ENCODE measurements around the gene DEFB129. TPM values are rescaled to one million over a fixed set of nuclear protein-coding genes. Genes with fewer than 3 reads are reported as not detected.
A peak's percentile ranks its signal among the peaks of the same experiment; 100 is the strongest.
"Not testable (repeated sequence)": the region's sequence is repeated elsewhere in the genome, so short reads cannot be mapped to it uniquely, and the experiment has no call there.

DEFB129 gene
- total RNA-seq, 1 donor from 2014 or later = not detected

DNA sequence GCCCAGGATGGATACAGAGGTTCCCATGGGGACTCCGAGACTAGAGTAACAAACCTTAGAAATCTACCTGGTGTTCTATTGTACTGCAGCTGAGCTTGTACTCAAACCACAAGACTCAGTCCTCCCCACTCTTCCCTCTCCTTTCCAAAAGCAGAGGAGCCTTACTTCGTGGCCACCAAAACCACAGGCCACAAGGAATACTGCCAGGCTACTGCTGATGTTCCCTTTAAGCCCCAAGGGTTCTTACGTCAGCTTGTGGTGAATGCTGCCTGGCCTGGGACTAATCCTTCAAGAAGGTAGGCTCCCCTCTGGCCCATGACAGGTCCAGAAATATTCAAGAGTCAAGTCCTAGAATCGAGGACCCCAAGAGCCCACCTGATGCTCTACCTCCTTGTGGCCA, 27.1 kb upstream of the DEFB129 start:
- POLR2A ChIA-PET = no interaction called here
- intact Hi-C loops (cut with micrococcal nuclease) = no loop called here
- no peak for ATAC-seq (ENCODE audit: low read depth)
- no peak overlapping the region for H3K27ac Mint-ChIP-seq
- no peaks in the 10 kb centered on the region for H3K4me1 Mint-ChIP-seq
- H3K4me3 Mint-ChIP-seq = no peak overlapping the region
- TF ChIP-seq, protein P1, sequence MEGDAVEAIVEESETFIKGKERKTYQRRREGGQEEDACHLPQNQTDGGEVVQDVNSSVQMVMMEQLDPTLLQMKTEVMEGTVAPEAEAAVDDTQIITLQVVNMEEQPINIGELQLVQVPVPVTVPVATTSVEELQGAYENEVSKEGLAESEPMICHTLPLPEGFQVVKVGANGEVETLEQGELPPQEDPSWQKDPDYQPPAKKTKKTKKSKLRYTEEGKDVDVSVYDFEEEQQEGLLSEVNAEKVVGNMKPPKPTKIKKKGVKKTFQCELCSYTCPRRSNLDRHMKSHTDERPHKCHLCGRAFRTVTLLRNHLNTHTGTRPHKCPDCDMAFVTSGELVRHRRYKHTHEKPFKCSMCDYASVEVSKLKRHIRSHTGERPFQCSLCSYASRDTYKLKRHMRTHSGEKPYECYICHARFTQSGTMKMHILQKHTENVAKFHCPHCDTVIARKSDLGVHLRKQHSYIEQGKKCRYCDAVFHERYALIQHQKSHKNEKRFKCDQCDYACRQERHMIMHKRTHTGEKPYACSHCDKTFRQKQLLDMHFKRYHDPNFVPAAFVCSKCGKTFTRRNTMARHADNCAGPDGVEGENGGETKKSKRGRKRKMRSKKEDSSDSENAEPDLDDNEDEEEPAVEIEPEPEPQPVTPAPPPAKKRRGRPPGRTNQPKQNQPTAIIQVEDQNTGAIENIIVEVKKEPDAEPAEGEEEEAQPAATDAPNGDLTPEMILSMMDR (IDR thresholded peaks at IDR 0.05) = no peak
- peaks cover 37% of the 10 kb centered on the region for H3K27me3 Mint-ChIP-seq
- peaks cover 2% of the 10 kb centered on the region for H3K9me3 Mint-ChIP-seq
- CTCF ChIA-PET = no interaction called here
- DNase-seq = no peak
- H3K36me3 Mint-ChIP-seq (ENCODE audit: low read depth) = no peaks in the 10 kb centered on the region

DNA sequence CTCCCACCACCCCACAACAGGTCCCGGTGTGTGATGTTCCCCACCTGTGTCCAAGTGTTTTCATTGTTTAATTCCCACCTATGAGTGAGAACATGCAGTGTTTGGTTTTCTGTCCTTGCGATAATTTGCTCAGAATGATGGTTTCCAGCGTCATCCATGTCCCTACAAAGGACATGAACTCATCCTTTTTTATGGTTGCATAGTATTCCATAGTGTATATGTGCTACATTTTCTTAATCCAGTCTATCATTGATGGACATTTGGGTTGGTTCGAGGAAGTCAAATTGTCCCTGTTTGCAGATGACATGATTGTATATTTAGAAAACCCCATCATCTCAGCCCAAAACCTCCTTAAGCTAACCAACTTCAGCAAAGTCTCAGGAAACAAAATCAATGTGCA, 23.4 kb upstream of the DEFB129 start:
- intact Hi-C loops (cut with micrococcal nuclease); ATAC-seq (ENCODE audit: low read depth); H3K36me3 Mint-ChIP-seq (ENCODE audit: low read depth); DNase-seq; POLR2A ChIA-PET; H3K9me3 Mint-ChIP-seq; H3K4me1 Mint-ChIP-seq; H3K27ac Mint-ChIP-seq; H3K4me3 Mint-ChIP-seq; CTCF ChIA-PET: not testable (repeated sequence)
- H3K27me3 Mint-ChIP-seq = peaks cover 22% of the 10 kb centered on the region

DNA sequence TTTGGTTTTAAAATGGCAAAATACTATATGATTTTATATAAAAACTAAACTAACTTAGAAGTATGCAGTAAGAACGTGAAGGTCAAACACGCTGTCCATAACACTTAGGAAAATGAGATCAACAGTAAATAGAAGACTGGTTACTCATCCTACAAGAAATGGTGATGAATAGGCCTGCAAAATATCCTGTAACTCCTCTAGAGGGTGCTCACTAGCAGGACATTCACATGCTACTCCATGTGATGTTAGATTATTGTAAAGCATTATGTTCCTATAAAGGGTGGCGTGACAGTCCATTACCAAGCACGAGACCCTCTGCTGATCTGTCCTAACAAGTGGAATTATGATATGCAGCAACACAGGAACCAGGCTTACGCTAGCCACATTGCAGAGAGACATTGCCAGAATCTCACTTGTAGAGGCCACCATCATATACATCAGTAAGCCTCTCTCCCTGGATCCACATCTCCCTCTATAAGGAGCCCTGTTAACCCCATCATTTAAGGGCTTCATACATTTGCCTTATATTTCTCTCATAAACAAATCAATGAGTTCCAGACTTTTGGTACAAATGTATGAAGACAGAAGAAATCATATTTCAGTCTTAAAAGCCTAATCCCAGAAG, 18.0 kb upstream of the DEFB129 start:
- no peak for DNase-seq

DNA sequence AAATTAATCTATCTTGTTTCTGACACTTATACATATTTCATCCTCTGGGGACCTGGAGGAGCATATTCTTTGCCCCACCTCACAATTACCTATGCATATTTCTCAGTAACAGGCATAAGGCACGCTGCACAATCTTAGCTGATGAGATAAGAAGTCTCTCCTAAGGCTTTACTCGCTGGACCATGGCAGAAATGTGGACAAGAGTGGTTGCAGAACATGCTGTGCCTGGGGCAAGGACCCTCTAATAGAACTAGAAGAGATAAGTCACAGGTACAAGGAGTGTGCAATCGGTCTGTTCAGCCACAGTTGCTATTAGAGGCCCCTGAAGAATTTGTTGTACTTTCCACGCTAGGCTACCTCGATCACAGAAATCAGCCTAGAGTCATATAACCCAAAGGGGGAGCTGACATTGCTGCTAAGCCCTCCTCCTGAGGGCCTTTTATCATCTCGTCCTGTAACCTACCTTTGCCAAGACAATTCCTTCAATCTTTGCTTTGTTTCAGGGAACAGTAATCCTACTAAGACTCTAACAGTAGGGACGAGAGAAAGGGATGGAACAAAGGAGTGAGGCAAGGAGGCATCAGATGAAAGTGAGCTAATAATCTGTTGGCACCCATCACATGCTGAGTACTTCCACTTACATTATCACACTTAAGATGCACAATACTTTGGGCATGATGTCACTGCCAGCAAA, 16.1 kb upstream of the DEFB129 start:
- Mint-ChIP-seq H3K4me1 (no peaks in the 10 kb centered on the region), H3K27me3 (peaks cover 2% of the 10 kb centered on the region), H3K27ac (no peak overlapping the region), H3K36me3 (ENCODE audit: low read depth) (no peaks in the 10 kb centered on the region), H3K4me3 (no peak overlapping the region), H3K9me3 (no peaks in the 10 kb centered on the region)
- DNase-seq (no peak), ATAC-seq (ENCODE audit: low read depth) (no peak)
- ChIA-PET POLR2A (no interaction called here), CTCF (interaction anchor here (2.5 to 2.8 kb wide), 2 partner anchors 55 to 120 kb away, joined by 12 to 18 read pairs; no protein-coding TSS in a partner anchor)
- intact Hi-C loops (cut with micrococcal nuclease) = no loop called here
- TF ChIP-seq, protein P1 (IDR thresholded peaks at IDR 0.05) = no peak

More for the DNA sequence above, 18.0 kb upstream of the DEFB129 start:
- Mint-ChIP-seq H3K36me3 (ENCODE audit: low read depth) (no peaks in the 10 kb centered on the region), H3K4me1 (no peaks in the 10 kb centered on the region), H3K9me3 (no peaks in the 10 kb centered on the region), H3K27me3 (peaks cover 3% of the 10 kb centered on the region), H3K27ac (no peak overlapping the region), H3K4me3 (no peak overlapping the region)
- TF ChIP-seq, protein P1 (IDR thresholded peaks at IDR 0.05) = no peak
- peak; percentile 70 for ATAC-seq (ENCODE audit: low read depth)
- POLR2A ChIA-PET = no interaction called here
- intact Hi-C loops (cut with micrococcal nuclease) = loop anchor here (1.0 kb wide), 3 partner anchors 58 to 270 kb away; no protein-coding TSS in a partner anchor
- CTCF ChIA-PET = interaction anchor here (1.1 to 2.8 kb wide), 5 partner anchors 57 to 125 kb away, joined by 3 to 18 read pairs (median 12); no protein-coding TSS in a partner anchor

DNA sequence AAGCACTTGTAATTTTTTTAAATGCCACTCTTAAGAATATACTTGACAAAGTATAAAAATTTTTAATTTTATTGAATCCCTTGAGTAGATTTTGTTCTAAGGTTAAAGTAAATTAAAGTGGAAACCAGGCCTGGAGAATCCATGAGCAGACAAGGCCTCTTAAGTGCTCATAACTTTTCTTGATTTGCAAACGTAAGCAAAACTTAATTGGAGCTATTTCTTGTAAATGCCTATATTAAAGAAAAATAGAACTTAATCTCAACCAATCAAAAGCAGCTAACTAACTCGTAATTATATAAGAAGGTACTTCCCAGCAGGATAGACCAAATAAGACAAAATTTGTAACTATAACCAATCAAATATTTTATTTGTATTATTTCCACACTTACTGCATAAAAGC, 12.7 kb upstream of the DEFB129 start:
- H3K27me3 Mint-ChIP-seq = peaks cover 10% of the 10 kb centered on the region
- ATAC-seq (ENCODE audit: low read depth) (no peak), DNase-seq (no peak)
- ChIA-PET POLR2A (no interaction called here), CTCF (interaction anchor here (0.9 to 2.5 kb wide), 3 partner anchors 52 to 116 kb away, joined by 3 to 9 read pairs (median 3); no protein-coding TSS in a partner anchor)
- intact Hi-C loops (cut with micrococcal nuclease) = no loop called here
- H3K4me3 Mint-ChIP-seq = no peak overlapping the region
- no peaks in the 10 kb centered on the region for H3K36me3 Mint-ChIP-seq (ENCODE audit: low read depth)
- no peaks in the 10 kb centered on the region for H3K9me3 Mint-ChIP-seq
- no peaks in the 10 kb centered on the region for H3K4me1 Mint-ChIP-seq
- TF ChIP-seq, protein P1 (IDR thresholded peaks at IDR 0.05) = no peak
- H3K27ac Mint-ChIP-seq = no peak overlapping the region

Measured in activated B cell treated with CpG ODN at 0.5 μM for 24 hours (primary cell).